ENCODE measurements around the gene DRD2.

- TF ChIP-seq YY1 (IDR thresholded peaks at IDR 0.05; ENCODE audit: insufficient read depth, insufficient read length): no peak
- no peak for TF ChIP-seq ZNF274 (IDR thresholded peaks at IDR 0.05; ENCODE audit: low read depth, low read length)
- no peak for TF ChIP-seq SUZ12 (IDR thresholded peaks at IDR 0.05; ENCODE audit: extremely low read depth, insufficient read depth, insufficient read length)
These were observed 90.6 kb downstream of the DRD2 start for GRCh38 chr11:113384551-113384950.
